PFSK-1 (cell line): ENCODE results near the gene LBR.

Experiments
- FOXP2 ChIP-seq: optimal IDR thresholded peaks from 2 replicates; pipeline ENCODE3; 2011; ENCODE audit warnings: borderline replicate concordance, control low read depth, inconsistent platforms; ENCODE audit not compliant: insufficient read depth; ENCODE audit errors: extremely low read length, extremely low read depth
- POLR2AphosphoS5 ChIP-seq: IDR thresholded peaks from 2 replicates; pipeline ENCODE4 v1.6.1; 2012; ENCODE audit warnings: low read depth, mild to moderate bottlenecking, control low read depth, low read length, moderate library complexity
- SIN3A ChIP-seq: IDR thresholded peaks from 2 replicates; pipeline ENCODE4 v1.6.1; 2012; ENCODE audit warnings: mild to moderate bottlenecking, low read length, moderate library complexity, borderline replicate concordance; ENCODE audit not compliant: insufficient read depth
- TAF1 ChIP-seq: IDR thresholded peaks from 2 replicates; pipeline ENCODE4 v1.6.1; 2012; ENCODE audit warnings: low read length, control low read depth, borderline replicate concordance; ENCODE audit not compliant: insufficient read depth
- TF ChIP-seq, protein P1 (sequence below), 2 experiments: IDR thresholded peaks; 2 replicates each; pipeline versions ENCODE4 v1.6.1 to v1.8.0; 2011 to 2012; ENCODE audit warnings: low read depth in 2 of 2, low read length in 2 of 2, control low read depth in 1 of 2, inconsistent platforms in 1 of 2, mild to moderate bottlenecking in 1 of 2, moderate library complexity in 1 of 2; ENCODE audit not compliant: insufficient read depth in 1 of 2

The LBR gene

GRCh38 chr1:225366552-225366951 is 61.3 kb downstream of the LBR start:
- TF ChIP-seq FOXP2 = no peak
- TF ChIP-seq, protein P1, sequence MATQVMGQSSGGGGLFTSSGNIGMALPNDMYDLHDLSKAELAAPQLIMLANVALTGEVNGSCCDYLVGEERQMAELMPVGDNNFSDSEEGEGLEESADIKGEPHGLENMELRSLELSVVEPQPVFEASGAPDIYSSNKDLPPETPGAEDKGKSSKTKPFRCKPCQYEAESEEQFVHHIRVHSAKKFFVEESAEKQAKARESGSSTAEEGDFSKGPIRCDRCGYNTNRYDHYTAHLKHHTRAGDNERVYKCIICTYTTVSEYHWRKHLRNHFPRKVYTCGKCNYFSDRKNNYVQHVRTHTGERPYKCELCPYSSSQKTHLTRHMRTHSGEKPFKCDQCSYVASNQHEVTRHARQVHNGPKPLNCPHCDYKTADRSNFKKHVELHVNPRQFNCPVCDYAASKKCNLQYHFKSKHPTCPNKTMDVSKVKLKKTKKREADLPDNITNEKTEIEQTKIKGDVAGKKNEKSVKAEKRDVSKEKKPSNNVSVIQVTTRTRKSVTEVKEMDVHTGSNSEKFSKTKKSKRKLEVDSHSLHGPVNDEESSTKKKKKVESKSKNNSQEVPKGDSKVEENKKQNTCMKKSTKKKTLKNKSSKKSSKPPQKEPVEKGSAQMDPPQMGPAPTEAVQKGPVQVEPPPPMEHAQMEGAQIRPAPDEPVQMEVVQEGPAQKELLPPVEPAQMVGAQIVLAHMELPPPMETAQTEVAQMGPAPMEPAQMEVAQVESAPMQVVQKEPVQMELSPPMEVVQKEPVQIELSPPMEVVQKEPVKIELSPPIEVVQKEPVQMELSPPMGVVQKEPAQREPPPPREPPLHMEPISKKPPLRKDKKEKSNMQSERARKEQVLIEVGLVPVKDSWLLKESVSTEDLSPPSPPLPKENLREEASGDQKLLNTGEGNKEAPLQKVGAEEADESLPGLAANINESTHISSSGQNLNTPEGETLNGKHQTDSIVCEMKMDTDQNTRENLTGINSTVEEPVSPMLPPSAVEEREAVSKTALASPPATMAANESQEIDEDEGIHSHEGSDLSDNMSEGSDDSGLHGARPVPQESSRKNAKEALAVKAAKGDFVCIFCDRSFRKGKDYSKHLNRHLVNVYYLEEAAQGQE (IDR thresholded peaks at IDR 0.05; ENCODE audit: insufficient read depth in 1 of 2, low read depth in 2 of 2, low read length in 2 of 2) = no peak
- no peak for TF ChIP-seq SIN3A
- no peak for TF ChIP-seq TAF1
- no peak for TF ChIP-seq POLR2AphosphoS5

DNA sequence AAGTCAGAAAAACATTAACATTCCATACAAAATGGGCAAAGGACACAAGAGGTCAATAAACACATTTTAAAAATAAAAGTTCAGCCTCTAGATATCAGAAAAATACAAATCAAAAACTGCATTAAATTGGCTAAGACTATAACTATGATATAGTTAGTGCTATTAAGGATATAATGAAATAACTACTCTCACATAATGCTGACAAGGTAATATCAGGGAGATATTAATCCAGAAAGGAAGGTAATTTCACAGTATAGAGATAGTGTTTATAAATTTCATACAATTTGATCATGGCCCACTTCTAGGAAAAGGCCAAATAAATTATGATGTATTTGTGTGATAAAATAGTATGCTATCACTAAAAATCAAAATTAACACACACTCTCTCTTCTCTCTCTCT is 61.8 kb downstream of the LBR start:
- TF ChIP-seq POLR2AphosphoS5 = no peak
- TF ChIP-seq, protein P1 (IDR thresholded peaks at IDR 0.05; ENCODE audit: insufficient read depth in 1 of 2, low read depth in 2 of 2, low read length in 2 of 2) = no peak

- no peak for TF ChIP-seq POLR2AphosphoS5
- TF ChIP-seq SIN3A = no peak
- TF ChIP-seq, protein P1 (IDR thresholded peaks at IDR 0.05; ENCODE audit: insufficient read depth in 1 of 2, low read depth in 2 of 2, low read length in 2 of 2) = no peak
These were observed 63.4 kb downstream of the LBR start for GRCh38 chr1:225364439-225364838.

DNA sequence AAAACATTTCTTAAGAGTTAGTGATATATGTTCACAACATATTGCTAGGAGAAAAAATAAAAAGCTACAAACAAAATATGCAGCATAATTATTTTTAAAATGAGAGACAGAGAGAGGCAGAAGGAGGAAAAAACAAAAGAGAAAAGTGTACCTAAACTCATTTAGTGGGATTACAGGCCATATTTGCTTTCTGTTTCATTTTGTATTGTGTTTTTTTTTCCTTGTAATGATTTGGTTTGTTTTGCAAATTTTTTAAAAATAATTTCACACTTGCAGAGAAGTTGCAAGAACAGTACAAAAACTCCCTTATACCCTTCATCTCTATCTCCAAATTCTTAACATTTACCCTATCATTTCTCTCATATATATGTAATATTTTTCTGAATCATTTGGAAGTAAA is 65.0 kb downstream of the LBR start:
- TF ChIP-seq FOXP2 = no peak

DNA sequence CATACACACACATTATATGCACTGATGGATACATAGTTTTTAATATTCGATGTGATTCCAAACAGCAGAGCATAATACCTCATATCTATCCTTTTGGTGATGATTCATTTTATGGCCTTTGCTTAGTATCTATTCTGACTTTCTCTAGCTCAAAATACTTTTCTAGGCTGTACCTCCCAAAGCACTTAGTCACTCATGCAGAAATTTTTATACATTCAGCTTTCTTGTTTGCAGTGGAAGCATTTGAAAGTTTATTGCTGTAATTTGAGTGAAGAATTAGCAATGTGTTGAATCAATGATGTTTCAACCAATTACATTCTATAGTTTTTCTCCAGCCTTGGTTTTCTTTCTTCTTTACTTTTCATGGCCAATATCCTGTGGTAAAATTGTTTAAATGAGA is 66.7 kb downstream of the LBR start:
- TF ChIP-seq, protein P1 (IDR thresholded peaks at IDR 0.05; ENCODE audit: insufficient read depth in 1 of 2, low read depth in 2 of 2, low read length in 2 of 2) = no peak
- no peak for TF ChIP-seq FOXP2
- TF ChIP-seq TAF1 = no peak
- no peak for TF ChIP-seq SIN3A

DNA sequence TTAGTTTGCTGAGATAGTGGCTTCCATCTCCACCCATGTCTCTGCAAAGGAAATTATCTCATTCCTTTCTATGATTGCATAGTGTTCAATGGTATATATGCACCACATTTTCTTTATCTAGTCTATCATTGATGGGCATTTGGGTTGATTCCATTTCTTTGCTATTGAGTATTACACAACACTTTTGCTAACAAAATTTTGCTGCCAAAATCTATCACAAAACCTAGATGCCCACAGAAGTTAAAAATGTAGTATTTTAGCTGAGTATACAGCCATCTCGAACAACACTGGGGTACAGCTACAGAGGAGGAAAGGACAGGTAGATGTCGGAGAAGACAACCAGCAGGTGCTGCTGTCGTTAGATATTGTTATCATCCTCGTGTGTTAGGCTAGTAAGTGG is 67.7 kb downstream of the LBR start:
- TF ChIP-seq POLR2AphosphoS5 = no peak
- no peak for TF ChIP-seq FOXP2
- TF ChIP-seq, protein P1 (IDR thresholded peaks at IDR 0.05; ENCODE audit: insufficient read depth in 1 of 2, low read depth in 2 of 2, low read length in 2 of 2) = no peak
- no peak for TF ChIP-seq TAF1
- TF ChIP-seq SIN3A = no peak
